Measurements from ENCODE around the gene COG4.

COG4 gene

DNA sequence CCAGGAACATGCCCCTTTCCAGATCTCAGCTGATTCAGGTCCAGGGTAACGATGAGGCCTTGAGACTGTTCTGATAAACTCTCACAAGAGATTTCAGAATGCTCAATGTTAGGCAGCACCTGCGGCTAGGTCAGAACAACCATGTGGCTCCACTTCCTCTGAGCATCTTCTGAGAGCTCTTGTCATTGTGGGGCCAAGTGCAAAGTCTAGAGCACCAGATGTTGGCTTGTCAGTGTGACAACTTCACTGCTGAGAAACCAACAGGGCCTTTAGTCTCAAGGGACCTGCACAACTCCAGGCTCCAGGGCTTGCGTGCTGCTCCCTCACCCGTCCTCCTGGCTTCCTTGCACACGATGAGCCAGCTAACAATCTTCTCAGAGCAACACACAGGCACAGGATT lies 39.9 kb downstream of the COG4 start:
- no peak for TF ChIP-seq SIN3A (IDR thresholded peaks at IDR 0.05; ENCODE audit: borderline replicate concordance, insufficient read depth, low read length)
- TF ChIP-seq FOXP2 (optimal IDR thresholded peaks at IDR 0.05; ENCODE audit: borderline replicate concordance, extremely low read depth, extremely low read length, insufficient read depth): no peak
- no peak for TF ChIP-seq REST (IDR thresholded peaks at IDR 0.05; ENCODE audit: insufficient read depth in 1 of 2, low read depth in 2 of 2, low read length in 2 of 2)
- TF ChIP-seq POLR2AphosphoS5 (IDR thresholded peaks at IDR 0.05; ENCODE audit: low read depth, low read length): no peak
- no peak for TF ChIP-seq TAF1 (IDR thresholded peaks at IDR 0.05; ENCODE audit: borderline replicate concordance, insufficient read depth, low read length)

GRCh38 chr16:70482624-70483023 lies 40.7 kb downstream of the COG4 start:
- no peak for TF ChIP-seq REST (IDR thresholded peaks at IDR 0.05; ENCODE audit: insufficient read depth in 1 of 2, low read depth in 2 of 2, low read length in 2 of 2)

DNA sequence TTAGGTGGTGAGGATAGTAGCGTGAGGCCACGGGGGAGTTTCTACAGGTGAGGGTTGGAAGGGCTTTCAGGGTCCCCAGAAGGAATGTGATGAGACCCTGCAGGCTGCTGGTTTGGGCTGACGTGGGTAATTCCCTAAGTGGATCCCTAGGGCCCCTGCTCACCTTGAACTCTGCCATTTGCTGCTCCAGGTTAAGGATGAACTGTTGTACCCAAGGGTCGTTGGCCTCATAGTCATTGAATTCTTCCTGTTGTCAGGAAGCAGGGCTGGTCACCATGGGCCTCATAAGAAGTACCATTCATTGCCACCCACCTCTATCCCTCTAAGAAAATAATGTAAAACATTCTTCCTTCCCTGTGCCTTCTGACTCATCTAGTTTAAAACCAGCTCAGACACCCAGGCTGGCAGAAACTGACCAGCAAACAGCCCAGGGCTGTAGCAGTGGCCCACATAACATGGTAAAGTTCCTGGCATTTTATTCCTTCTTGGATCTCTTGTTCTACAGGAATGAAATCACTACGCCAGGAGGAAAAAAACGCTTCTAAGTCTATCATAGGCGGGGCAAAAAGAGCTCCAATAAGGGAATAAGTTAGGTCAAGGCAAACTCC lies 41.3 kb downstream of the COG4 start:
- TF ChIP-seq FOXP2 (optimal IDR thresholded peaks at IDR 0.05; ENCODE audit: borderline replicate concordance, extremely low read depth, extremely low read length, insufficient read depth): no peak
- TF ChIP-seq REST (IDR thresholded peaks at IDR 0.05; ENCODE audit: insufficient read depth in 1 of 2, low read depth in 2 of 2, low read length in 2 of 2): no peak
- no peak for TF ChIP-seq TAF1 (IDR thresholded peaks at IDR 0.05; ENCODE audit: borderline replicate concordance, insufficient read depth, low read length)
- TF ChIP-seq POLR2AphosphoS5 (IDR thresholded peaks at IDR 0.05; ENCODE audit: low read depth, low read length): no peak
- no peak for TF ChIP-seq SIN3A (IDR thresholded peaks at IDR 0.05; ENCODE audit: borderline replicate concordance, insufficient read depth, low read length)

DNA sequence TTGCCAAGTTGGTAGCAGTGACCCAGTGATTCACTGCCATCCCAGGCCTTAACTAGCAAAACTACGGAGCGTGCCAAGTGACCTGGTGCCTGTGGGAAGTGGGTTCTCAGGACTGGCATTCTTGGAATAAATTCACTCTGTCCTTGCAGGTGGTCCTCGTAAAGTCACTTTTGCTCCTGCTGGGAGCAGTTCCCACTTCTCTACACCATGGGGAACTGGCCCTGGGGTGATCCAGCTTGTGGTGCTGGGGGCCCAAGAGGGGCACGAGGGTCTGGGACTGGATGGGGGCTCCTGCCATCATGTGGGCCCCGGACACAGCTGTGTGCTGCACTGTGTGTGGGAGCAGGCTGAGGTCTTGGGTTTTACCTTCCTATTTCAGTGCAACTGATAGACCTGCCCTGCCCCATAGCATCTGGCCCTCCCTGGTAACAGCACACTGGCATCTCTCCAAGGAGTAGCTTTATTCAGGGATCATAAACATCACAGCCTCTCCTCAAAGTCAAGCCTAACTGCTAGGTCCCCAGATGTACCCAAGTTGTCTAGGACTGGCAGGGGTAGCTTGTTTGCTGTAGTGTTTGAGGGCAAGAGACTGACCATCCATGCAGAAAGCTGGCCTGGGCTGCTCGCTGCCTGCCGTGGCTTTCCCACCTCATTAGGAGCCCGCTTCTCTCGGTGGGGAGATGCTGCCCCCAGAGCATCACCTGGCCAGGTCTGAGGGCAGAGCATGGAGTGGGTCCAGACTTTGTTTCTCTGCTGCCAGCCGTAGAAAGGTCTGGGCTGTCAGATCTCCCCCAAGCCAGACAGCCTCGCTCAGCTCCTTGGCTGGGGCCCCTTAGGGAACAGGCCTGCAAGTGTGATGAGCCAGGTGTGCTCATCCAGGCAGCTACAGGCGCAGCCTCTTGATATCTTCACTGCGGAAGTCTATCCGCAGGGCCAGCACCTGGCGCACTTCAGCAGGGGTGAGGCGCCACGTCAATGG lies 42.9 kb downstream of the COG4 start:
- TF ChIP-seq SIN3A (IDR thresholded peaks at IDR 0.05; ENCODE audit: borderline replicate concordance, insufficient read depth, low read length) (no peak), FOXP2 (optimal IDR thresholded peaks at IDR 0.05; ENCODE audit: borderline replicate concordance, extremely low read depth, extremely low read length, insufficient read depth) (no peak)

GRCh38 chr16:70478912-70479341 lies 44.4 kb downstream of the COG4 start:
- TF ChIP-seq POLR2AphosphoS5 (IDR thresholded peaks at IDR 0.05; ENCODE audit: low read depth, low read length) (no peak), SIN3A (IDR thresholded peaks at IDR 0.05; ENCODE audit: borderline replicate concordance, insufficient read depth, low read length) (no peak), TAF1 (IDR thresholded peaks at IDR 0.05; ENCODE audit: borderline replicate concordance, insufficient read depth, low read length) (no peak), FOXP2 (optimal IDR thresholded peaks at IDR 0.05; ENCODE audit: borderline replicate concordance, extremely low read depth, extremely low read length, insufficient read depth) (no peak), REST (IDR thresholded peaks at IDR 0.05; ENCODE audit: insufficient read depth in 1 of 2, low read depth in 2 of 2, low read length in 2 of 2) (no peak)
